Smooth muscle cell of trachea (primary cell): Measurements from ENCODE around the gene ZNF606. TPM values are rescaled to one million over a fixed set of nuclear protein-coding genes. Genes with fewer than 3 reads are reported as not detected.

ENCODE experiments used
- total RNA-seq: library from RNA; depleted of rRNA; stranded (reverse); fragments of >200 nt; gene quantifications from 2 replicates; pipeline ENCODE4 v1.2.1, GENCODE V29; 2014

ZNF606 gene
- 26.1 and 31.6 TPM in 2 replicates for total RNA-seq

DNA sequence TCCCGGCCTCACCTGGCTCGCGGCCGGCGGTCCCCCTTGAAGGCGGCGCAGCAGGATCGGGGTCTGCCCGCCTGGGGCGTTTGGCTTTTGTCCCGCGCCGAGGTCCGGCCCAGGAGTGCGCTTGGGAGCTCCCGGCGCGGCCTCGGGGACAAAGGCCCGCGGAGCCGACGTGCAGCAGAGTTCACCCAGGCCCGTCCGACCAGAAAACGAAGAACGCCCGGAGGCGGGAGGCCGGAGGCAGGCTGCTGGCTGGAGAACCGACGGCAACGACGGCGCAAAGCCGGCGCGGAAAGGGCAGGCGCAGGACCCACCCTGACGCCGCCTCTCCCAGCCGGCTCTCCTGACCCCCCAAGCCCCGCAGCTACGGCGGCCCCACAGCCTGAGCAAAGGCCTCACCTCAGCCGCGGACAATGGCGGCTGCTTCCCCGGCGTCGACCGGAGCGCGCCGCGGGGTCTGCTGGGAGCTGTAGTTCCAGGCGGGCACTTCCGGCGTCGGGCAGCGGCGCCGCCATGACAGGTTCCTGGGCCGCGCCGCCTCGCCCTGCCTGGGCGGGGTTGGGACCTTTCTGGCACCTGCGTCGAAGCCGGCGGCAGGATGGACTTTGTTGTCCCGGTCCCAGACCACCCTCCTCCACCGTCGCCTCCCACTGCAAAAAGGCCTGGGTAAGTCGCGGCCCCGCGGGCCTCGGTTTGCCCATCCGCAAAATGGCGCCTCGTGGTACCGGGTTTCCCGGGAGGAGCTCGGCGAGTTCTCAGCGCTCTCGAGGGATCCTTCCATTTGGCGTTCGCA, at the start of gene ZNF606:
Gene ZNF606, minus strand, starts transcription at position 437 of the 790 bp plus-strand sequence. CDS start 1,501 bp downstream, outside the sequence.

DNA sequence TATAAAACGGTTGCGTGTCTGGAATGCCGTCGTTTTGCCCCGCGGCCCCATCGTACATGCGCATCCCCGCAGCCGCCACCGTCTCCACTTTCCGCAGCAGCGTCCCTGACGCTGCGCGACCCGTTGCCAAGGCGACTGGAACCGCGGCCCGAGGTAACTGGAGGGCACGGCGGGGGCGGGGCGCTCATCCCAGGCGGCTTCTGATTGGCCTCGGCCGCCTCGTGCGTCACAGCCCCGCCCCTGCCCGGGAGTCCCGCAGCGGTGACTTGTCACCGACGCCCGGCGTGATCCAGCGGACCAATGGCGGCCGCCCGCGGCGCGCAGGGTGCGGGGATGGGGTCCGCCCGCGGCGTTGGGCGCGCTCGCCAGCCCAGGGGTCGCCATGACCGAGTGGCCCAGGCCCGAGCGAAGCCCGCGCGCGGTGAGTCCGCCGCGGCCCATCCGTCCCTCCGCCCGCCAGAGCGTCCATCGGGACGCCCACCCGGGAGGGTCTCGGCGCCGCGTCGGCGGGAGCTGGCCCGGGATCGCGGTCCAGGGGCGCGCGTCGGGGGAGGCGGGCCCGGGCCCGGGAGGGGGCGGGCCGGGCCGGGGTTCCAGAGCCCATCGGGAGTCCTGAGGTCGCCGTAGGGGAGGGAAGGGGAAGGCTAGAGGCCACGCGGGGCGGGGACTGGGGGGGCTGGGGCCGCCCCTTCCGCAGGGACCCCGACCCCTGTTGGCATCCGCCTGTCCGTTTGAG, 31.3 kb upstream of the ZNF606 start, which contains the start of gene ZSCAN1:
Gene ZSCAN1, plus strand, starts transcription at position 285 of the 736 bp plus-strand sequence. CDS start 3,812 bp downstream, outside the sequence.

DNA sequence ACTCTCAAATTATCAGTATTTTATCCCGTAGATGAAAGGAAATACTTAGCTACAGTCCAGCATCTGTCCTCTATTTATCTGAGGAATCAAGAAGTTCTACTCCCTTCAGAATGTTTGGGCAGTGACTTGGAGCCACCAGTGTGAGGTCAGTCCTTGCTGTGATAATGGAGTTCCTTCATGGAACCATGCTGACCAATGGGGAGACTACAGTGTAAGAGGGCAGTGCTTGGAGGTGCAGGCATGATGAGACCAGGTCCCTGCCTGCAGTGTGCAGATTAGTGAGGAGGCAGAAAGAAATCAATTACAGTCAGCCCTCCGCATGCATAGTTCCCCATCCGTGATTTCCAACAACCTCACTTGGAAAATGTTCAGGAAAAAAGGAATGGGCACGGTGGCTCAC, 28.2 kb downstream of the ZNF606 start, which contains the start of gene C19orf18:
Gene C19orf18, minus strand, starts transcription at position 101 of the 400 bp plus-strand sequence. CDS start 102 bp downstream, outside the sequence.

DNA sequence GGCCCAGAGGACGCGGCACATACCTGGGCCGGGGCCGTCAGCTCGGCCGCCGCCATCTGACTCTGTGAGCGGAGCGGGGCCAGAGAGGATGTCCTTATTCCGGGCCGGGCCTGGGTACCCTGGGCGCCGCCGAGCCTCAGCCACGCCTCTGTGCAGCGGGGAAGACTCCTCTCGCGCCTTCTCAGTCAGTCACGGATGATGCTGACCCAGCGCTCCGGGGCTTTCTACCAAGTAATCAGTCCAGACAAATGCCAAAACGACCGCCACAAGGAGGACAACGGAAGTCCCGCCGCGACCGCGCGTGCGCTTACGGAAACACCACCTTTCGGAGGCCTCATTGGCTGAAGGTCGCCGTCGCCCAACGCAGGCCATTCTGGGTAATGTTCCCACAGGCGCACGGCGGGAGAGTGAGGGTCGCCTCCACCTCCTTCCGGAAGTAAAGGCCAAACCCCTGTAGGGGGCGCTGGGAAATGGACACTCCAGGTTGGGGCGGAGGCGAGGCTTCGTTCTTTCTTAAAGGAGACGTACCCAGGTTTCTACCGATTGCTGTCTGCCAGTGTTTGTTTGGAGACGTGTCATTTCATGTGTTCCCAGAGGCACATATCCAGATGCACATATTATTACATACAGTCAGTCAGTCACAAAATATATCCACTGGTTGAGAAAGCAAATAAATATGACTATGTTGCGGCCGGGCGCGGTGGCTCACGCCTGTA, 55.0 kb downstream of the ZNF606 start, which contains the start of gene ZNF256:
Gene ZNF256, minus strand, starts transcription at position 288 of the 716 bp plus-strand sequence. Its CDS starts 232 bp downstream, at position 56.

DNA sequence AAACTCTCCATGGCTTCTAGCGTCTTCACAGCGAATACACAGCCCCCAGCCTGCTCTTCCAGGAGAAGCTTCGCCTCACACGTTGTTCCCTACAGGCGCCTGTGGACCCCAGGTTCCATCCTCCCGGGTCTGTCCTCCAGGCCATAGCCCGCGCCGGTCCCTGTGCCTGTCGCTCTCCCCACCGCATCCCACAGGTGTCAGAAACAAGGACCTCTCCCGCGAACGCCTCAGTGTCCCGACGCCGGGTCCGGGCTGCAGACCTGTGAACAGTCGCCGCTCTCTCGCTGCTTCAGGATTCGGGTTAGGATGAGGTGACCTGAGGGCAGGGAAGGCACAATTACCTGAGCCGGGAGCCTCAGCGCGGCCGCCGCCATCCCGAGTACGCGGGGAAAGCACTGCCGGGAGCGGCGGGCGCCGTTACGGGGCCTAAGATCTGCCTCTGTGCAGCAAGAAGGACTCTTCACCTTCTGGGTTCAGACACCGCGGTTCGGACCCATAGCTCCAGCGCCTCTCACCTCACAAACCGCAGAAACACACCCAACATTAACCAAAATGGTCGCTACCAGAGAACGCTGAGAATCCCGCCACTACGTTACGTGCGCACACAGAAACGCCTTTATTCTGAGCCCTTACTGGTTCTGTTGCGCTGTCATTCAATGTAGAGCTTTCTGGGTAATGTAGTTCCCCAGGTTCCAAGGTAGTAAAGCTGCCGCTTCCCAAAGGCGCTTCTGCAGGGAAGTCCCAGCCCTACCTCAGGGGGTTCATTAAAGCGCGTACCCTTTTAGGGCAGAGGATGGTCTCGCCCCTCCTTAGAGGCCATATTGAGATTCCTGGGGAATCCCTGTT, 67.6 kb downstream of the ZNF606 start, which contains the start of gene ZNF418:
Gene ZNF418, minus strand, starts transcription at position 583 of the 846 bp plus-strand sequence. CDS start 1,580 bp downstream, outside the sequence.

Other genes starting within 250 kb of the ZNF606 start
- 17.5 and 20.1 TPM in 2 replicates for gene ZNF586, start 233.1 kb downstream of the ZNF606 start, total RNA-seq
- 2.8 and 6.8 TPM in 2 replicates for gene ZNF552, start 187.9 kb downstream of the ZNF606 start, total RNA-seq
- gene ZNF587B, start 172.5 kb downstream of the ZNF606 start, total RNA-seq = 15.7 and 25.2 TPM in 2 replicates
- 22.3 and 35.3 TPM in 2 replicates for gene ZNF587, start 153.0 kb downstream of the ZNF606 start, total RNA-seq
- gene ZNF814, start 113.8 kb downstream of the ZNF606 start, total RNA-seq = 6.1 and 10.3 TPM in 2 replicates
- 23.4 and 25.1 TPM in 2 replicates for gene ZNF417, start 86.2 kb downstream of the ZNF606 start, total RNA-seq
- 9.4 and 10.3 TPM in 2 replicates for gene ZNF418, start 67.4 kb downstream of the ZNF606 start, total RNA-seq
- gene ZNF256, start 55.1 kb downstream of the ZNF606 start, total RNA-seq = 3.3 and 6.1 TPM in 2 replicates
- 0.17 TPM in 1 of 2 replicates, not detected in the other for gene C19orf18, start 28.3 kb downstream of the ZNF606 start, total RNA-seq
- gene ZSCAN1, start 31.2 kb upstream of the ZNF606 start, total RNA-seq = 0.83 TPM in 1 of 2 replicates, not detected in the other
- gene ZNF135, start 56.5 kb upstream of the ZNF606 start, total RNA-seq = 6.1 and 8.3 TPM in 2 replicates
- 56.6 and 92.3 TPM in 2 replicates for gene ZSCAN18, start 95.4 kb upstream of the ZNF606 start, total RNA-seq
- 17.5 and 21.2 TPM in 2 replicates for gene ZNF329, start 148.0 kb upstream of the ZNF606 start, total RNA-seq
- 27.8 and 32.1 TPM in 2 replicates for gene ZNF274, start 180.2 kb upstream of the ZNF606 start, total RNA-seq
- 35.9 and 40.7 TPM in 2 replicates for gene ZNF544, start 226.1 kb upstream of the ZNF606 start, total RNA-seq